ENCODE measurements around the gene ABR. TPM values are rescaled to one million over a fixed set of nuclear protein-coding genes. Genes with fewer than 3 reads are reported as not detected.

ABR gene
- total RNA-seq, 4 donors from 2014 or later = 35.4 to 192 (median 138) TPM

DNA sequence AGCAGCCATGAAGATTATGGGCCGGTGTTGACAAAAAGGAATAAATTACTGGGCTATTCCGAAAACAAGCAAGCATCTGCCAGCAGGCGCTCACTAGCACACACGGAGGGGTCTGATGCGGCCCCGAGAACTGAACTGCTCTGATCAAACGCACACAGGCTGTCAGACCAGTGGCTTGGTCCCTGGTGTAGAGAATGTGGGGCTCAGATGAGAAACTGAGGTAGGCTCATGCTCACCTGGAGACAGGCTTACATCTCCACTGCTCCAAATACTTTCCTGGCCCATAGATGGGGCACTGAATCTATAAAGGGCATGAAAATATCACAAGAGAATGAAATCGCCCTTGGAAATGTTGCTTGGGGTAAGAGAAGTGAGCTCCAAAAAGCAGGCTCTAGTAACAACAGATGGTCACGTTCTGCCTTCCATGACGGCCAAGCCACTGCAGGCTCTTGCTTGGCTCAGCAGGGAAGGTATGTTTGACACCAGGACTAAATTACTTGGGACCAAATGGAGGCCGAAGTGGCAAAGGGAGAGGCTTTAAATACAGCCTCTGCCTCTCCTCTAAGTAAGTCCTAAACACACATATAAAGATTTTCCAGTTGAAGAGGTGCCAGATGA lies 5.4 kb downstream of the ABR start:
- H3K4me1 ChIP-seq = peaks cover 4 to 14% of the 10 kb centered on the region in 2 donors
- H3K9me3 ChIP-seq = no peaks in the 10 kb centered on the region
- H3K4me3 ChIP-seq = no peak overlapping the region
- H3K27me3 ChIP-seq = no peaks in the 10 kb centered on the region
- H3K27ac ChIP-seq = peak overlapping the region in 1 of 2 donors; percentile 18
- no peaks in the 10 kb centered on the region for H3K36me3 ChIP-seq
- DNase-seq = no peak
- intact Hi-C loops (cut with DNase I; ENCODE audit: low total_unique reads) = no loop called here
- TF ChIP-seq POLR2A (IDR thresholded peaks at IDR 0.05) = no peak
- TF ChIP-seq, protein P1, sequence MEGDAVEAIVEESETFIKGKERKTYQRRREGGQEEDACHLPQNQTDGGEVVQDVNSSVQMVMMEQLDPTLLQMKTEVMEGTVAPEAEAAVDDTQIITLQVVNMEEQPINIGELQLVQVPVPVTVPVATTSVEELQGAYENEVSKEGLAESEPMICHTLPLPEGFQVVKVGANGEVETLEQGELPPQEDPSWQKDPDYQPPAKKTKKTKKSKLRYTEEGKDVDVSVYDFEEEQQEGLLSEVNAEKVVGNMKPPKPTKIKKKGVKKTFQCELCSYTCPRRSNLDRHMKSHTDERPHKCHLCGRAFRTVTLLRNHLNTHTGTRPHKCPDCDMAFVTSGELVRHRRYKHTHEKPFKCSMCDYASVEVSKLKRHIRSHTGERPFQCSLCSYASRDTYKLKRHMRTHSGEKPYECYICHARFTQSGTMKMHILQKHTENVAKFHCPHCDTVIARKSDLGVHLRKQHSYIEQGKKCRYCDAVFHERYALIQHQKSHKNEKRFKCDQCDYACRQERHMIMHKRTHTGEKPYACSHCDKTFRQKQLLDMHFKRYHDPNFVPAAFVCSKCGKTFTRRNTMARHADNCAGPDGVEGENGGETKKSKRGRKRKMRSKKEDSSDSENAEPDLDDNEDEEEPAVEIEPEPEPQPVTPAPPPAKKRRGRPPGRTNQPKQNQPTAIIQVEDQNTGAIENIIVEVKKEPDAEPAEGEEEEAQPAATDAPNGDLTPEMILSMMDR (IDR thresholded peaks at IDR 0.05) = no peak

DNA sequence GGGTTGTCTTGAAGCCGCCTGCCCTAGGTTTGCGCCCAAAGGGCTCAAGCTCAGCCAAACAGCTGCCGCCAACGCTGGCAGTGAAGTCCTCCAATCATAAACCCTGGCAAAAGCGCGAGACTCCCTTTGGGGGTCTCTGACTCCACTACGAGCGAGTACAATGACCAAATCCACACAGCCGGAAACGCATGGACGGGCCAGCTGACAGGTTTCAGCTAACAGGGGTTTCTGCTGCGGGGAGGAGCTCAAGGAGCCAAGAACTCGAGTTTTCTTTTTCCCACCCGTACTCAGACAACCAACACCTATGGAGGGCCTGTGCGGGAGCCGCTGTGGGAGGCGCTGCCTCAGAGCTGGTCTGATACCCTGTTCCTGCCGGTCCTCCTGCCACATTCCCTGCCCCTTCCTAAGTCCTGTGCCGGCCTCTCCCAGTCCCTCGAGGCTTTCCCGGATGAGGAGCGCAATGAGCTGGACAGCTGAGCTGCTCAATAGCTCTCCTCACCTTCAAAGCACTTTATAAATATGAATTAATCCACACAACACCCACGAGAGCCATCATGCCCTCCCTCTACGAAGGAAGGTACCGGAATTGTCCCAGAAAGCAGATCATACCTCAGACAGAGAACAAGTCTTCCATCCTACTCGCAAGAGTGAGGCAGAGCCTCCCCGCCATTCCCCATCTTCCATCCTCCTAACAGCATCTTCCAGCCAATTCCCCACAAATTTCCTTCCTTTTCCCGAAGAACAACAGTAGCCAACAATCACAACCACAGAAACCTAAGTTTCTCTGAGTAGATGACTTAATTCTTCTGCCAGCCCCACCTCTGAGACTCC lies 6.1 kb downstream of the ABR start:
- H3K4me1 ChIP-seq = peaks cover 4 to 11% of the 10 kb centered on the region in 2 donors
- H3K36me3 ChIP-seq = no peaks in the 10 kb centered on the region
- no peak overlapping the region for H3K4me3 ChIP-seq
- DNase-seq = no peak
- TF ChIP-seq, protein P1 (IDR thresholded peaks at IDR 0.05) = no peak
- no peak for TF ChIP-seq POLR2A (IDR thresholded peaks at IDR 0.05)
- H3K27me3 ChIP-seq = no peaks in the 10 kb centered on the region
- peak overlapping the region; percentile 18 to 31 for H3K27ac ChIP-seq
- no peaks in the 10 kb centered on the region for H3K9me3 ChIP-seq
- intact Hi-C loops (cut with DNase I; ENCODE audit: low total_unique reads) = no loop called here

DNA sequence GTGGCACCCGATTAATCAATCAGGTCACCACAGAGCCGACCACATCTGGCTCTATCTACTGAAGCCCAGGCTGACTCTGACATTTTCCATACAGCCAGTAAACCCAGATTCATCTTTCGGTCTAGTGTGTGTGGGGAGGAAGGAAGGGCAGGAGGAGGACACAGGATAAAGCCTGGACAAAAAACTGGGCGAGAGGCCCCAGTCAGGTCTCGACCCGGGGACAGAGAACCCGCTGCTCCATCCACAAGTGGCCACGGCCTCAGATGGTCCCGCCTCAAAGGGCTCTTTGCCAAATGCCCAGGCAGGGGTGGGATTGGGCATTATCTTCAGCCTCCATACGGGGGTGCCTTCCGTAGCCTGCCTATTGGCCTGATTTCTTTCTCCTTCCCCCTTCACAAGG lies 7.8 kb downstream of the ABR start:
- TF ChIP-seq POLR2A (IDR thresholded peaks at IDR 0.05) = no peak
- TF ChIP-seq, protein P1 (IDR thresholded peaks at IDR 0.05) = no peak
- no peak for DNase-seq
- Histone ChIP-seq H3K4me1 (peaks cover 4 to 7% of the 10 kb centered on the region in 2 donors), H3K27ac (no peak overlapping the region), H3K4me3 (no peak overlapping the region), H3K36me3 (no peaks in the 10 kb centered on the region), H3K27me3 (no peaks in the 10 kb centered on the region), H3K9me3 (no peaks in the 10 kb centered on the region)
- intact Hi-C loops (cut with DNase I; ENCODE audit: low total_unique reads) = no loop called here

- Histone ChIP-seq H3K4me1 (peaks cover 0 to 4% of the 10 kb centered on the region in 2 donors), H3K4me3 (no peak overlapping the region), H3K27me3 (no peaks in the 10 kb centered on the region), H3K9me3 (no peaks in the 10 kb centered on the region), H3K36me3 (no peaks in the 10 kb centered on the region), H3K27ac (no peak overlapping the region)
- no peak for DNase-seq
- TF ChIP-seq, protein P1 (IDR thresholded peaks at IDR 0.05) = no peak
- TF ChIP-seq POLR2A (IDR thresholded peaks at IDR 0.05) = no peak
- intact Hi-C loops (cut with DNase I; ENCODE audit: low total_unique reads) = no loop called here
These were observed 9.0 kb downstream of the ABR start for GRCh38 chr17:1170739-1171138.

- no peaks in the 10 kb centered on the region for H3K36me3 ChIP-seq
- H3K27me3 ChIP-seq = no peaks in the 10 kb centered on the region
- no peaks in the 10 kb centered on the region for H3K9me3 ChIP-seq
- DNase-seq = no peak
- H3K27ac ChIP-seq = no peak overlapping the region
- no peak for TF ChIP-seq POLR2A (IDR thresholded peaks at IDR 0.05)
- TF ChIP-seq, protein P1 (IDR thresholded peaks at IDR 0.05) = no peak
- intact Hi-C loops (cut with DNase I; ENCODE audit: low total_unique reads) = no loop called here
- H3K4me1 ChIP-seq = peaks cover 0 to 4% of the 10 kb centered on the region in 2 donors
- no peak overlapping the region for H3K4me3 ChIP-seq
These were observed 9.9 kb downstream of the ABR start for GRCh38 chr17:1169929-1170312.
